GDM1 (cell line): ENCODE results near the gene AURKB.
"Not testable (repeated sequence)": the region's sequence is repeated elsewhere in the genome, so short reads cannot be mapped to it uniquely, and the experiment has no call there.

Experiments
- DNase-seq: peaks from one replicate; lab custom pipeline; 2025; lab: John Stamatoyannopoulos, UW

AURKB gene

GRCh38 chr17:8224891-8225812 is 14.8 kb upstream of the AURKB start:
- no peak for DNase-seq

GRCh38 chr17:8223356-8224126 is 13.2 kb upstream of the AURKB start:
- peak; percentile 62 for DNase-seq

- DNase-seq = peak; percentile 86
These were observed 12.4 kb upstream of the AURKB start for GRCh38 chr17:8222630-8223355.

GRCh38 chr17:8222380-8222629 is 11.9 kb upstream of the AURKB start:
- no peak for DNase-seq

GRCh38 chr17:8221663-8222379 is 11.4 kb upstream of the AURKB start:
- peak; percentile 79 for DNase-seq

- DNase-seq = peak; percentile 79
These were observed 10.6 kb upstream of the AURKB start for GRCh38 chr17:8220783-8221662.

- not testable (repeated sequence) for DNase-seq
These were observed 3.6 kb upstream of the AURKB start for GRCh38 chr17:8214000-8214399.

- no peak for DNase-seq
These were observed 2.2 kb upstream of the AURKB start for GRCh38 chr17:8212312-8213180.

GRCh38 chr17:8210761-8211458 is 535 bp upstream of the AURKB start:
- no peak for DNase-seq

- no peak for DNase-seq
These were observed 3.8 kb downstream of the AURKB start for GRCh38 chr17:8206536-8206935.

- DNase-seq = no peak
These were observed 5.4 kb downstream of the AURKB start for GRCh38 chr17:8204761-8205555.

GRCh38 chr17:8192070-8192815 is 18.1 kb downstream of the AURKB start:
- peak; percentile 87 for DNase-seq

GRCh38 chr17:8190506-8190905 is 19.9 kb downstream of the AURKB start:
- no peak for DNase-seq

- DNase-seq = peak; percentile 97
These were observed 20.5 kb downstream of the AURKB start, which contains the start of gene BORCS6 for GRCh38 chr17:8189711-8190477. BORCS6 (minus strand) TSS chr17:8190180; CDS start chr17:8190140, 40 bp downstream.

GRCh38 chr17:8189041-8189710 is 21.2 kb downstream of the AURKB start:
- no peak for DNase-seq

- DNase-seq = peak; percentile 1
These were observed 22.0 kb downstream of the AURKB start for GRCh38 chr17:8188263-8188839.
